ENCODE measurements around the gene ZMIZ1. TPM values are rescaled to one million over a fixed set of nuclear protein-coding genes. Genes with fewer than 3 reads are reported as not detected.

ZMIZ1 gene
- total and polyA plus RNA-seq, 4 donors, result 3.9 to 19.1 (median 9.8) TPM

- H3K27ac ChIP-seq (ENCODE audit: low read depth in 1 of 2, low read length in 2 of 2), result no peak overlapping the region
- TF ChIP-seq RXRA (IDR thresholded peaks at IDR 0.05), result no peak
- no peak overlapping the region for H3K4me3 ChIP-seq (ENCODE audit: low read depth in 1 of 3, low read length in 3 of 3)
- 70% methylated on average over 12 of the region's 12 CpGs for WGBS
- H3K36me3 ChIP-seq (ENCODE audit: control insufficient read depth in 4 of 4, insufficient read depth in 3 of 4, low read depth in 1 of 4, low read length in 3 of 4), result peaks cover 0 to 13% (median 7%) of the 10 kb centered on the region in 4 donors
- peaks cover 12 to 19% (median 17%) of the 10 kb centered on the region in 4 donors for H3K4me1 ChIP-seq (ENCODE audit: control insufficient read depth in 4 of 4, insufficient read depth in 4 of 4, low read length in 3 of 4)
- no peaks in the 10 kb centered on the region for H3K9me3 ChIP-seq (ENCODE audit: control insufficient read depth in 4 of 4, low read length in 3 of 4)
- H3K27me3 ChIP-seq (ENCODE audit: control insufficient read depth in 4 of 4, insufficient read depth in 4 of 4, low read length in 3 of 4), result no peaks in the 10 kb centered on the region
- H3K9ac ChIP-seq (ENCODE audit: low read depth in 1 of 2, low read length in 2 of 2), result no peak overlapping the region
- DNase-seq (ENCODE audit: low spot score), result no peak
These were observed 48.3 kb downstream of the ZMIZ1 start for GRCh38 chr10:79116801-79117723.

DNA sequence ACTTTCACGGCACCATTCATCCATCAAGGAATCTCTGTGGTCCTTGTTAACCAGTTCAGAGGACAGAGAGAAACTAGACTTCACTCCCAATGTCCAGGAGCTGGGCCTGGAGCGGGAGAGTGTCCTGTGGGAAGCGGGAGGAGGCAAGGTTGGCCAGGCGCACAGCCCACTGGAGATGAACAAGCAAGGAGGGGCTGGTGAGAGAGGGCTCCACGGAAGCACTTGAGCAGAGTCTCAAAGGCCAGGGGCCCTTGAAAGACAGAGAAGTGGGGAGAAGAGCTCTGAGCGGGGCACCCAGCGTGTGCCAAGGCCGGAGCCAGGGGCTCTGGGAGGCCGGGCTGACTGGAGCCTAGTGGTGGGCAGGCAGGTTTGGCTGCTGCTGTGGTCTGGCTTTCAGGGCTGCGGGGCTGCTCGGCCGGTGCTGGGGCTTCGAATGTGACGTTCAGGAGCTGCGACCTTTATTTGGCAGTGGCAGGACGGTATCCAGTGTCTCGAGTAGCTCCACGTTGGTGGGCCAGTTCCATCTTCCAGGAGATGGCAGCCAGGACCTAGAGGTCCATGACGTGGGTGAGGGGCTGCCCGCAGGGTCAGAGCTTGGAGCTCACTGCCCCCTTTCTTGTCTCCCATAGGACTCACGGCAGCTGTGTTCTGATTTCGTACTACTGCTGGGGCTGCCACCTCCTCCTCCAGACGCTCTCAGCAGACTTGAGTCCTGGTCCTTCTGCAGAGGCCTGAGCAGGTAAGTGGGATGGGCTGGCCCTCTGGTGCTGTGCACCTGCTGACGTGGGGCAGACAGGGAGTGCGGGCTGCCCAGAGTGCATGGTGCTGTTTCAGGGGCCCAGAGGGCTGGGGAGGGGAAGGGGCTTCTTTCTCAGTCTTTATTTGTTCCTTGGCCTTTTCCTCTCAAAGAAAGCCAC, 49.8 kb downstream of the ZMIZ1 start:
- H3K36me3 ChIP-seq (ENCODE audit: control insufficient read depth in 4 of 4, insufficient read depth in 3 of 4, low read depth in 1 of 4, low read length in 3 of 4), result peaks cover 0 to 20% (median 7%) of the 10 kb centered on the region in 4 donors
- WGBS, result 94% methylated on average over 25 of the region's 25 CpGs
- H3K4me3 ChIP-seq (ENCODE audit: low read depth in 1 of 3, low read length in 3 of 3), result no peak overlapping the region
- DNase-seq (ENCODE audit: low spot score), result no peak
- no peak overlapping the region for H3K9ac ChIP-seq (ENCODE audit: low read depth in 1 of 2, low read length in 2 of 2)
- H3K9me3 ChIP-seq (ENCODE audit: control insufficient read depth in 4 of 4, low read length in 3 of 4), result no peaks in the 10 kb centered on the region
- H3K27ac ChIP-seq (ENCODE audit: low read depth in 1 of 2, low read length in 2 of 2), result no peak overlapping the region
- no peak for TF ChIP-seq GABPA (IDR thresholded peaks at IDR 0.05 in 1 of 2, conservative IDR thresholded peaks at IDR 0.05 in 1 of 2)
- TF ChIP-seq, protein P1, sequence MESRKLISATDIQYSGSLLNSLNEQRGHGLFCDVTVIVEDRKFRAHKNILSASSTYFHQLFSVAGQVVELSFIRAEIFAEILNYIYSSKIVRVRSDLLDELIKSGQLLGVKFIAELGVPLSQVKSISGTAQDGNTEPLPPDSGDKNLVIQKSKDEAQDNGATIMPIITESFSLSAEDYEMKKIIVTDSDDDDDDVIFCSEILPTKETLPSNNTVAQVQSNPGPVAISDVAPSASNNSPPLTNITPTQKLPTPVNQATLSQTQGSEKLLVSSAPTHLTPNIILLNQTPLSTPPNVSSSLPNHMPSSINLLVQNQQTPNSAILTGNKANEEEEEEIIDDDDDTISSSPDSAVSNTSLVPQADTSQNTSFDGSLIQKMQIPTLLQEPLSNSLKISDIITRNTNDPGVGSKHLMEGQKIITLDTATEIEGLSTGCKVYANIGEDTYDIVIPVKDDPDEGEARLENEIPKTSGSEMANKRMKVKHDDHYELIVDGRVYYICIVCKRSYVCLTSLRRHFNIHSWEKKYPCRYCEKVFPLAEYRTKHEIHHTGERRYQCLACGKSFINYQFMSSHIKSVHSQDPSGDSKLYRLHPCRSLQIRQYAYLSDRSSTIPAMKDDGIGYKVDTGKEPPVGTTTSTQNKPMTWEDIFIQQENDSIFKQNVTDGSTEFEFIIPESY (IDR thresholded peaks at IDR 0.05), result no peak
- TF ChIP-seq, protein P2, sequence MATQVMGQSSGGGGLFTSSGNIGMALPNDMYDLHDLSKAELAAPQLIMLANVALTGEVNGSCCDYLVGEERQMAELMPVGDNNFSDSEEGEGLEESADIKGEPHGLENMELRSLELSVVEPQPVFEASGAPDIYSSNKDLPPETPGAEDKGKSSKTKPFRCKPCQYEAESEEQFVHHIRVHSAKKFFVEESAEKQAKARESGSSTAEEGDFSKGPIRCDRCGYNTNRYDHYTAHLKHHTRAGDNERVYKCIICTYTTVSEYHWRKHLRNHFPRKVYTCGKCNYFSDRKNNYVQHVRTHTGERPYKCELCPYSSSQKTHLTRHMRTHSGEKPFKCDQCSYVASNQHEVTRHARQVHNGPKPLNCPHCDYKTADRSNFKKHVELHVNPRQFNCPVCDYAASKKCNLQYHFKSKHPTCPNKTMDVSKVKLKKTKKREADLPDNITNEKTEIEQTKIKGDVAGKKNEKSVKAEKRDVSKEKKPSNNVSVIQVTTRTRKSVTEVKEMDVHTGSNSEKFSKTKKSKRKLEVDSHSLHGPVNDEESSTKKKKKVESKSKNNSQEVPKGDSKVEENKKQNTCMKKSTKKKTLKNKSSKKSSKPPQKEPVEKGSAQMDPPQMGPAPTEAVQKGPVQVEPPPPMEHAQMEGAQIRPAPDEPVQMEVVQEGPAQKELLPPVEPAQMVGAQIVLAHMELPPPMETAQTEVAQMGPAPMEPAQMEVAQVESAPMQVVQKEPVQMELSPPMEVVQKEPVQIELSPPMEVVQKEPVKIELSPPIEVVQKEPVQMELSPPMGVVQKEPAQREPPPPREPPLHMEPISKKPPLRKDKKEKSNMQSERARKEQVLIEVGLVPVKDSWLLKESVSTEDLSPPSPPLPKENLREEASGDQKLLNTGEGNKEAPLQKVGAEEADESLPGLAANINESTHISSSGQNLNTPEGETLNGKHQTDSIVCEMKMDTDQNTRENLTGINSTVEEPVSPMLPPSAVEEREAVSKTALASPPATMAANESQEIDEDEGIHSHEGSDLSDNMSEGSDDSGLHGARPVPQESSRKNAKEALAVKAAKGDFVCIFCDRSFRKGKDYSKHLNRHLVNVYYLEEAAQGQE (IDR thresholded peaks at IDR 0.05), result no peak
- no peak for TF ChIP-seq YY1 (IDR thresholded peaks at IDR 0.05)
- no peak for TF ChIP-seq HNF4G (IDR thresholded peaks at IDR 0.05)
- TF ChIP-seq, protein P3, sequence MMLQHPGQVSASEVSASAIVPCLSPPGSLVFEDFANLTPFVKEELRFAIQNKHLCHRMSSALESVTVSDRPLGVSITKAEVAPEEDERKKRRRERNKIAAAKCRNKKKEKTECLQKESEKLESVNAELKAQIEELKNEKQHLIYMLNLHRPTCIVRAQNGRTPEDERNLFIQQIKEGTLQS (IDR thresholded peaks at IDR 0.05), result no peak
- no peak for TF ChIP-seq FOXA1 (IDR thresholded peaks at IDR 0.05)
- no peak for TF ChIP-seq CTCF (IDR thresholded peaks at IDR 0.05; ENCODE audit: low read depth, low read length, missing input control)
- no peak for TF ChIP-seq FOXA2 (IDR thresholded peaks at IDR 0.05)
- no peak for TF ChIP-seq EGR1 (IDR thresholded peaks at IDR 0.05; ENCODE audit: low read depth in 2 of 2)
- no peak for TF ChIP-seq RAD21 (IDR thresholded peaks at IDR 0.05)
- no peak for TF ChIP-seq RXRA (IDR thresholded peaks at IDR 0.05)
- TF ChIP-seq JUND (IDR thresholded peaks at IDR 0.05), result no peak
- TF ChIP-seq NR2F2 (IDR thresholded peaks at IDR 0.05), result no peak
- TF ChIP-seq TAF1 (conservative IDR thresholded peaks at IDR 0.05), result no peak
- no peak for TF ChIP-seq SP1 (IDR thresholded peaks at IDR 0.05)
- H3K27me3 ChIP-seq (ENCODE audit: control insufficient read depth in 4 of 4, insufficient read depth in 4 of 4, low read length in 3 of 4), result no peaks in the 10 kb centered on the region
- H3K4me1 ChIP-seq (ENCODE audit: control insufficient read depth in 4 of 4, insufficient read depth in 4 of 4, low read length in 3 of 4), result peaks cover 0 to 5% (median 4%) of the 10 kb centered on the region in 4 donors
